SHP77 (cell line): Measurements from ENCODE around the gene TACR2.

Experiments
- DNase-seq, 2 experiments: peaks; one replicate each; lab custom pipeline; 2025; lab: John Stamatoyannopoulos, UW

Gene TACR2

DNA sequence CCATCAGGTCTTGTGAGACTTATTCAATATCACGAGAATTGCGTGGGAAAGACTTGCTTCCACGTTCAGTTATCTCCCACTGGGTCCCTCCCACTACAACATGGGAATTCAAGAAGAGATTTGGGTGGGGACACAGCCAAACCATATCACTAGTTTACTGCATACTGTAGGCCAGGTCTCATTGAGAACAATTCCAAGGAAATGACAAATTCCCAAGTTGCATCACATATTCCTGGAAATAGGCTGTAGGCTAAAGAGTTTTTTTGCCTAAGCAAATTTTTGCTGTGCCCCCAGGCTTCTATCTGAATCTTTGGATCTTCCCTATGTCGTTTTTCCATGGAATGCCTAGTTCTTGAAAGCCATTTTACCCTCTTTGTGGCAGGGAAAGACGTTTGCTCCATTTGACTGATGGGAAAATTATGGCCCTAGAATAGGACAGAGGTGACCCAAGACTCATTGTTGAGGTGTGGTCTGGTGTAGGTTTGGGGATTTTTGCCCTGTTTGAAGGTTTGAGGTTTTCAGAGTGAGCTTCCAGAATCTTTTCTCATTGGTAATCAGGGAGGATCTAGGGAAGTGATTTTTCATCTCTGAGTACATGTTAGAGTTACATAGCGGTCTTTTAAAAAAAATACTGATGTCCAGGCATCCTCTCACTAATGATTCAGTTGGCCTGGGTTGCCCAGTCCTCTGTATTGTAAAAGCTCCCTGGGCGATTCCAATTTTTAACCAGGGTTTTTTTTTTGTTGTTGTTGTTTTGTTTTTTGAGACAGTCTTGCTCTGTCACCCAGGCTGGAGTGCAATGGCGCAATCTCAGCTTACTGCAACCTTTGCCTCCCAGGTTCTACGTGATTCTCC lies 44.4 kb downstream of the TACR2 start:
- no peak for DNase-seq

DNA sequence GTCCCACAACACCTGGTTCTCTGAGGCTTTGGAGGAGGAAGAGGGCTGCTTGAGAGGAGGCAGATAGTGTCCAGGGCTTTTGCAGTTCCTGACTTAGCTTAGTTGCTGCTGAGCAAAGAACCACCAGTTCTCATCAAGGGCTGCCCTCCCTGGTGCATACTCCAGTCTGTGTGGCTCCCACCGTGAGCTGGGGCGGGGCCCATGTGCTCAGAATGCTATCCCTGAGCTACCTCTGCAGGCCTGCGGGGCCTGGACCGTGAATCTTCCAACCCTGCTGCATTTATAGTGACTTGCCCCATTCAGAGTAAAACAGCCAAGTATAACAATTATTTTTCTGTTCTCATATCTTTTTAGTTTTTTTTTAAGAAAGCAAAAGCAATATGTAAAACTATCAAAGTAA lies 49.2 kb downstream of the TACR2 start:
- DNase-seq: no peak

DNA sequence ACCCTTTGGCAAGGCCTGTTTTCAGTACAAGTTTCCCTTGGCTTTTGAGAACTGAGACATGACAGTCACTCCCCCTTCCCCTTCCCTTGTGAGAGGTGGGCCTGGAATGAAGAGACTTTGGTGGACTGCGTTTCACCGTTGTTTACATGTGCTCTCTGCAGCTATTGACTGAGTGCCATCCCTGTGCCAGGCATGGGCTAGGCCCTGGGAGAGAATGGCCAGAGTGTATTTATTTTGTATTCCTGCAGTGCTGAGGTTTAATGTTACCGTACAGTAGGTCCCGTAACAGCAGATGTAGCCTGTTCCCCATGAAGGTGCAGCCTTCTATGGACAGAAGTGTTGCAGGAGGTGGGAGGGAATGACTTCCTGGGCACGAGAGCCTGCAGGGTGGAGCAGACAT lies 50.0 kb downstream of the TACR2 start:
- no peak for DNase-seq

DNA sequence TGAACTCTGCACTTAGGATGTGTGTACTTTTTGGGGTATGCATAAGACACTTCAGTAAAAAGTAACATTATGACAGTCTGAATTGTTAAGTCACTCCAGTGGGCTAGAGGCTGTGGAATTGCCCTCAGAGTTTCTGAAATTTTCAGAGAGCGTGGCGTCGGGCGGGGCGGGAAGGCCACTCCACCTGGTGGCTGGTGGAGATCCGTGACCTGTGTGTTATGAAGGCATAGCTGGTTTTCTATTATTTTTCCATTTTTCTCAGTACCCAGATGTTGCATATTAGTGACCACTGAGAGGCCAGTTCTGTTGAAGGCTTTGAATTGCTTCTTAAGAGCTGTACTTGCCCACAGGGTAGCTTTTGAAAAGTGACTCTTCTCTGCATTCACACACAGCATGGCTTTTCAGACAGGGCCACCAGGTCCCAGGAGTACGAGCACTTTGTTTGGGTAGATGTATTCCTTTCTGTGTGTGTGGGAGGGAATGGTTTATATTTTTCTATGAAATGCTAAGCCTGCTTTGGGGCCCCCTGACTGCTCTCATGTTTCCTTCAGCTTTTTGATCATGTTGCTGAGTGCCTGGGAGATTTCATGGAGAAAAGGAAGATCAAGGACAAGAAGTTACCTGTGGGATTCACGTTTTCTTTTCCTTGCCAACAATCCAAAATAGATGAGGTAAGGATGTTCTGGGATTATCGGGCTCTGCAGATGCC lies 52.3 kb downstream of the TACR2 start:
- DNase-seq: no peak

DNA sequence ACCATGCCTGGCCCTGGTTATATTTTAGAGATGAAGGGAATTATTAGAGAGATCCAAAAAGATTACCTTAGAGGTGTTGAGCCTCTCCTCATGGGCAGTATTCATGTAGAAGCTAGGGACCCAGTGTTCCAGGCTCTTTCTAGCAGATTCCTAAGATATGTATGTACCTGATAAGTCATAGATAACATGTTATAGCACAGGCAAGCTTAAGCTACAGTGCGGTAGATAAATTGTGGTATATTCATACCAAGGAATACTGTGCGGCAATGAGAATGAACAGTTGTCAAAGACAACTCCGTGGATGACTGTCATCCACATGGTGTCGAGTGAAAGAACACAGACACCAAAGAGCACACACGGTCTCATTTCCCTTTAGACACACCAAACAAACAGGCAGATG lies 53.1 kb downstream of the TACR2 start:
- DNase-seq: no peak

DNA sequence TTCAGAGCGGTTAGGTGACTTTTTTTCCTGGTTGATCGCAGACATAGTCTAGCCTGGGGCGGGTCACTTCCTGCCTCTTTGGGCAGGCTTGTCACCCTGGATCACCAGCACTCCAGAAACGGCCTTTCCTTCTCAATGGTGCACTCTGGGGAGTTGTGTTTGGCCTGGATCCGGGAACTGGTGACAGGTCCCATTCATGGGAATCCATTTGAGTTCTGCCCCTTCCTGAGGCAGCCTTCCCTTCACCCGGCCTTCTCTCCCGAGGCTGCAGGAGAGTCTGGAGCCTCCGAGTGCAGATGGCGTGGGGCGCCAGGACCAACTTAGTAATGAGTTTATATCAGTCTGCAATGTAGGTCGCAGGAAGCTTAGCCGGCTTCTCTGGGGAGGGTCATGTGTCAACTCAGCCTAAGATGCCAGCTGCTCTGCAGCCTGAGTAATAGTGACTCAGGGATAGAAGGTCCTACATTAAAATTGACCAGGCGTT lies 54.2 kb downstream of the TACR2 start:
- DNase-seq: no peak

DNA sequence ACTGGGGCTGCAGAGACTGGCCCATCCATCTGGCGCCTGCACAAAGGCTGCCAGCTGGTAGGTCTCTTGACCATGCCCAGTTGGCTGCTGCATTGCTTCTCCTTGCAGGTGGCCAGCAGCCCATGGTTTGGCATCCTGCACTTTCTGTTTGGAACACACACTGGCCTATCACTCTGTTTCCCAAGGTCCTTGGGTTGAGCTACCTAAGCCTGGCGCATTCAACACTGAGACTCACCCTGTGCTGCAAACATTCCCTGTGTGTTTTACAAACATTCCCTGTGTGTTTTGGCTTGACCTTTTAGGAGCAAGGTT lies 55.5 kb downstream of the TACR2 start:
- DNase-seq: no peak

DNA sequence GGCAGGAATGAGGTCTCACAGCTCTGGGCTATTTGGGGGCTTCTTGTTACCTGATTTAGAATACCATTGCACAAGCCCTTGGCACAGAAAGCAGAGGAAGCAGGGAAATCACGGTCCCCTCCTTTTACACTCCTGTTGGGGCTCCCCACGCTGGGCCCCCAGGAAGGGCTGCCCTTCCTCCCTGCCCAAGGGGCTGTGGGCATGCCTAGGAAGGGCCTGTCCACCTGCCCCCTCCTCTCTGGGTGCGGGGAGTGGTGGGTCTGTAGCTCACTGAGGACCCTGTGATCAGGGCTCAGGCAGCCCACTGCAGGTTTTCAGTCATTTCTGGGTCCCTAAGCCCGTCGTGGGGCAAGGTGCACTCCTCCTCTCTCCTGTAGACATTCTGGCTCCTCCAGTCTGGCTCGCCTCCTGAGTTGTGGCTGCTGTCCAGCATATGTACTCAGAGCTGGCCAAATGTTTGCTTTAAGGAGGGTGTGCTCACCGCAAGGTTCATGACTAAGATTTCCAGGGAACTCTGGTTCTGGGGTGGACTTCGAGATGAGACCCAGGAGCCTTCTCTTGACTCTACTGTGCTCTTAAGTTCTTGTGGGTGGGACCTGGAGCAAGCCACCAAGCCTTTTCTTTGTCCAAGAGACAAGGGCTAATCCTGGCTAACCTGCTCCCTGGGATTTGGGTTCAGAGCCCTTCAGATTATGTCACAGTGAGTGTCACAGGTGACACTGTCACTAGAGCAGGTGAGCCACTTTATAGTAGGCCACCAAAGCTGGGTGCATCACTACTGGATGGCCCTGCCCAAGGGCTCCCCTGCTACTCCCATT lies 56.0 kb downstream of the TACR2 start:
- DNase-seq: no peak

DNA sequence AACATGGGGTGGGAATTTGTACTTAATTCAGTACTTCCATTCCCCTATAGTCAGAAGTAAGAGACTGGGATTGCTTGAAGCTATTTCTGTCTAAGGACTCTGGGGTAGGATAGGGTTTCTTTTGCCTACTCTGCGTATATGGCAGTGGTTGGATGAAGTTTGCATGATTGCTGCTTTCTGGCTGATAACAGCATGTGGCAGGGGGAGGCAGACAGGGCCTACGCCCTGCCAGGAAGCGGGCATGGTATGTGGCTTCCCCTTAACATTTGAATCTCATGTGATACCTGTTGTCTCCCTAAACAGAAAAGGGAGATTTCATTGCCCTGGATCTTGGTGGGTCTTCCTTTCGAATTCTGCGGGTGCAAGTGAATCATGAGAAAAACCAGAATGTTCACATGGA lies 57.1 kb downstream of the TACR2 start:
- DNase-seq: no peak

DNA sequence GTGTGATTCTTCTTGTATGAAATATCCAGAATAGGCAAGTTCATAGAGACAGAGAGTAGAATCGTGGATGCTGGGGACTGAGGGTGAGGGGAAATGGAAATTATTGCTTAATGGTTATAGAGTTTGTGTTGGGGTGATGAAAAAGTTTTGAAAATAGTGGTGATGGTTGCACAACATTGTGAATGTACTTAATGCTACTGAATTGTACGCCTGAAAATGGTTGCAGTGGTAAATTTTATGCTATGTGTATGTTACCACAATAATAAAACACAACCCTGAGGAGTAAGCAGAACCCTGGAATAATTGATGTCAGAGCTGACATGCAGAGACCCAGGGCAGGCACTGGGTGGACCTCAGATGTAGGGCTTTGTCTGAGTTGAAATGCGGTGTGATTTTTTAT lies 57.6 kb downstream of the TACR2 start:
- no peak for DNase-seq

DNA sequence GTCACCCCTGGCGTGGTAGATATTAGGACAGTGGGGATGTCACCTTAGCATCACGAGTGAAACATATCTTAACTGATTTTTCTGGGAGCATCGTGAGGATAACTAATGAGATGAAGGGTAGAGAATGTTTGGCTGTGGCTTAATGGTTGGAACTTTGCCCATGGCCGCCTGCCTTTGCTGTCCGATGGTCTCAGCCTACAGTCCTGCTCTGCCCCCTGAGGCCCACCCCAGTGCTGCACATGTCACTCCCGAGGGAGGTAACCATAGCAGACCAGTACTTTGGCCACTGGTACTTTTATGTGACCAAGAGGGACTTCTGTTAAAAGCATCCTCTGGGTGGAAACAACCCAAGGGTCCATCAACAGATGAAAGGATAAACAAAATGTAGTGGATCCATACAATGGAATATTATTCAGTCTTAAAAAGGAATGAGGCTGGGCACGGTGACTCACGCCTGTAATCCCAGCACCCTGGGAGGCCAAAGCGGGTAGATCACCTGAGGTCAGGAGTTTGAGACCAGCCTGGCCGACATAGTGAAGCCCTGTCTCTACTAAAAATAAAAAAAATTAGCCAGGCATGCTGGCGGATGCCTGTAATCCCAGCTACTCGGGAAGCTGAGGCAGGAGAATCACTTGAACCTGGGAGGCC lies 58.4 kb downstream of the TACR2 start:
- DNase-seq: no peak

DNA sequence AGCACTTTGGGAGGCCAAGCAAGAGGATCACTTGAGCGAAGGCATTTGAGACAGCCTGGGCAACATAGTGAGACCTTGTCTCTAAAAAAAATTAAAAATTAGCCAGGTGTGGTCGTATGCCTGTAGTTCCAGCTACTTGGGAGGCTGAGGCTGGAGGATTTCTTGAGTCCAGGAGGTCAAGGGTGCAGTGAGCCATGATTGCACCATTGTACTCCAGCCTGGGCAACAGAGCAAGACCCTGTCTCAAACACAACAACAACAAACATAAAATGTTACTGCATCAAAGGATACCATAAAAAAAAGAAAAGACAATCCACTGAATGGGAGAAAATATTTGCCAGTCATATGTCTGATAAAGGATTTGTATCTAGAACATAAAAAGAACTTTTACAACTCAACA lies 60.5 kb downstream of the TACR2 start:
- DNase-seq: no peak

DNA sequence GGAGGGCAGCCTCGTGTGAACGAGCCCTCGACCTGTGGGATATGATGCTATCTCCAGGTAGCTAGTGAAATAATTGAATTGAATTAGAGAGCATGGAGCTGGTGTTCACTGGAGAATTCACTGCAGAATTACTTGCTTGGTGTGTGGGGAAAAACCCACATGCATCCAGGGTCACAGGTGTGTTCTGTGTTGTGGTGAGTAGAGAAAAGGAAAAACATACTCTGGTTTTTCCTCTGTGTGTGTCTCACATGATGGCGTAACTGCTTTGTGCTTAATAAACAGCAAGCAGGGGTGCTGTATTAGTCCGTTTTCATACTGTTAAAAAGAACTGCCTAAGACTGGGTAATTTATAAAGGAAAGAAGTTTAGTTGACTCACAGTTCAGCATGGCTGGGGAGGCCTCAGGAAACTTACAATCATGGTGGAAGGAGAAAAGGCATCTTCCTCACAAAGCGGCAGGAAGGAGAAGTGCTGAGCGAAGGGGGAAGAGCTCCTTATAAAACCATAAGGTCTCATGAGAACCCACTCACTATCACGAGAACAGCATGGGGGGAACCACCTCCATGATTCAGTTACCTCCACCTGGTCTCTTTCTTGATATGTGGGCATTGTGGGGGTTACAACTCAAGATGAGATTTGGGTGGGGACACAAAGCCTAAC lies 62.6 kb downstream of the TACR2 start:
- no peak for DNase-seq
